NCI-H2171 (cell line): ENCODE measurements around the gene CSTB.

Experiments
- DNase-seq: peaks from one replicate; lab custom pipeline; 2025; lab: John Stamatoyannopoulos, UW

Gene CSTB

GRCh38 chr21:43749651-43750262 lies 26.4 kb downstream of the CSTB start:
- DNase-seq, result no peak

- no peak for DNase-seq
Observed at GRCh38 chr21:43748622-43749021, 27.5 kb downstream of the CSTB start.

- no peak for DNase-seq
Observed at GRCh38 chr21:43745772-43746517, 30.2 kb downstream of the CSTB start.

GRCh38 chr21:43744725-43745124 lies 31.4 kb downstream of the CSTB start:
- no peak for DNase-seq

GRCh38 chr21:43743947-43744346 lies 32.2 kb downstream of the CSTB start:
- DNase-seq, result no peak

GRCh38 chr21:43741423-43742096 lies 34.5 kb downstream of the CSTB start:
- DNase-seq, result no peak

GRCh38 chr21:43740497-43741156 lies 35.5 kb downstream of the CSTB start:
- DNase-seq, result no peak

- DNase-seq, result no peak
Observed at GRCh38 chr21:43739621-43740435, 36.3 kb downstream of the CSTB start.

- DNase-seq, result no peak
Observed at GRCh38 chr21:43737158-43737950, 38.8 kb downstream of the CSTB start.

GRCh38 chr21:43736224-43736883 lies 39.8 kb downstream of the CSTB start:
- no peak for DNase-seq

GRCh38 chr21:43735236-43736091 lies 40.6 kb downstream of the CSTB start:
- DNase-seq, result no peak

- DNase-seq, result no peak
Observed at GRCh38 chr21:43734928-43735229, 41.2 kb downstream of the CSTB start.

GRCh38 chr21:43734131-43734927 lies 41.8 kb downstream of the CSTB start:
- no peak for DNase-seq

GRCh38 chr21:43733529-43734071 lies 42.5 kb downstream of the CSTB start:
- DNase-seq, result peak; percentile 39

- no peak for DNase-seq
Observed at GRCh38 chr21:43733060-43733459, 43.0 kb downstream of the CSTB start.

- peak; percentile 52 for DNase-seq
Observed at GRCh38 chr21:43731891-43732711, 44.0 kb downstream of the CSTB start.

GRCh38 chr21:43731476-43731875 lies 44.6 kb downstream of the CSTB start:
- no peak for DNase-seq
